ENCODE data around the gene ATP7A. TPM values are rescaled to one million over a fixed set of nuclear protein-coding genes. Genes with fewer than 3 reads are reported as not detected.

ATP7A gene
- polyA plus RNA-seq, 1 of the 3 experiments (the other 2 are of a cell fraction), result 1.7 TPM

DNA sequence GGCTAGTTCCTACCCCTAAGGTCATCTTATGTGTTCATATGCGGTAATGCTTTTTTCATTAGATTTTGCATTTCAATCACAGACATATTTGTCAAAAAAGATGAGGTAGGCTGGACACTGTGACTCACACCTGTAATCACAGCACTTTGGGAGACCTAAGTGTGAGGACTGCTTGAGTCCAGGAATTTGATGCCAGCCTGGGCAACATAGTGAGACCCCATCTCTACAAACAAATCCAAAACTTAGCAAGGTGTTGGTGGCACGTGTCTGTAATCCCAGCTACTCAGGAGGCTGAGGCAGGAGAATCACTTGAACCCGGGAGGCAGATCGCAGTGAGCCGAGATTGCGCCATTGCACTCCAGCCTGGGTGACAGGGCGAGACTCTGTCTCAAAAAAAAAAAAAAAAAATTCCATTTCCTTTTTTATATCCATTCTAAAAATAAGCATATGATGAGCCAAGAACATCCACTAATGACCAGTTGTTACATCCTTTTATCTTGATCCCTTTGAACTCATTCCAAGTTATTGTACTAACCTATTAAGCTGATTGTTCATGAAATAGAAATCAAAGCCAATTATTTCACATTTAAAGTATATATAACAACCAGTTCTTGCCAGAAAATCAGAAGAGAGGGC is 35.5 kb downstream of the ATP7A start:
- POLR2A ChIA-PET, result no interaction called here
- no peaks in the 10 kb centered on the region for H3K9me3 ChIP-seq

More for the DNA sequence above, 35.5 kb downstream of the ATP7A start:
- Histone ChIP-seq H3K4me2 (no peak overlapping the region), H4K20me1 (ENCODE audit: insufficient read depth) (no peaks in the 10 kb centered on the region), H3K79me2 (ENCODE audit: insufficient read depth) (no peaks in the 10 kb centered on the region; the same call in 1 of the 2 replicates), H3F3A (replicated peaks; ENCODE audit: insufficient read depth) (peaks cover 2% of the 10 kb centered on the region), H3K9ac (no peak overlapping the region), H3K36me3 (replicated peaks in 1 of 2; ENCODE audit: control insufficient read depth in 1 of 2, insufficient read depth in 2 of 2, low read length in 1 of 2) (no peaks in the 10 kb centered on the region), H3K4me3 (ENCODE audit: low read depth in 2 of 2, low read length in 1 of 2) (no peak overlapping the region), H3K27ac (ENCODE audit: low read depth in 2 of 2, low read length in 1 of 2) (no peak overlapping the region), H3K4me1 (ENCODE audit: control insufficient read depth in 1 of 2, insufficient read depth in 2 of 2, low read depth in 1 of 2, low read length in 1 of 2) (peaks cover 0 to 5% of the 10 kb centered on the region in 2 experiments; a peak in 2 of 4 replicates), H3K9me2 (no peaks in the 10 kb centered on the region; the same call in 1 of the 2 replicates), H3K27me3 (ENCODE audit: insufficient read depth) (no peaks in the 10 kb centered on the region; the same call in 1 of the 2 replicates), H2AFZ (ENCODE audit: low read depth) (no peak overlapping the region)
- TF ChIP-seq, protein P1, sequence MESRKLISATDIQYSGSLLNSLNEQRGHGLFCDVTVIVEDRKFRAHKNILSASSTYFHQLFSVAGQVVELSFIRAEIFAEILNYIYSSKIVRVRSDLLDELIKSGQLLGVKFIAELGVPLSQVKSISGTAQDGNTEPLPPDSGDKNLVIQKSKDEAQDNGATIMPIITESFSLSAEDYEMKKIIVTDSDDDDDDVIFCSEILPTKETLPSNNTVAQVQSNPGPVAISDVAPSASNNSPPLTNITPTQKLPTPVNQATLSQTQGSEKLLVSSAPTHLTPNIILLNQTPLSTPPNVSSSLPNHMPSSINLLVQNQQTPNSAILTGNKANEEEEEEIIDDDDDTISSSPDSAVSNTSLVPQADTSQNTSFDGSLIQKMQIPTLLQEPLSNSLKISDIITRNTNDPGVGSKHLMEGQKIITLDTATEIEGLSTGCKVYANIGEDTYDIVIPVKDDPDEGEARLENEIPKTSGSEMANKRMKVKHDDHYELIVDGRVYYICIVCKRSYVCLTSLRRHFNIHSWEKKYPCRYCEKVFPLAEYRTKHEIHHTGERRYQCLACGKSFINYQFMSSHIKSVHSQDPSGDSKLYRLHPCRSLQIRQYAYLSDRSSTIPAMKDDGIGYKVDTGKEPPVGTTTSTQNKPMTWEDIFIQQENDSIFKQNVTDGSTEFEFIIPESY (IDR thresholded peaks at IDR 0.05; ENCODE audit: borderline replicate concordance, low read depth), result no peak
- TF ChIP-seq RFX5 (IDR thresholded peaks at IDR 0.05; ENCODE audit: low read length) (no peak), YY1 (IDR thresholded peaks at IDR 0.05; ENCODE audit: low read depth) (no peak), POLR2AphosphoS5 (IDR thresholded peaks at IDR 0.05; ENCODE audit: low read depth, low read length) (no peak), GATA2 (CRISPR knock-in tag; IDR thresholded peaks at IDR 0.05) (no peak), RXRA (IDR thresholded peaks at IDR 0.05; ENCODE audit: borderline replicate concordance, low read depth) (no peak), MXI1 (IDR thresholded peaks at IDR 0.05; ENCODE audit: low read depth, low read length) (no peak), JUND (IDR thresholded peaks at IDR 0.05) (no peak), CHD2 (IDR thresholded peaks at IDR 0.05; ENCODE audit: low read length, partially characterized antibody) (no peak), SMC3 (IDR thresholded peaks at IDR 0.05; ENCODE audit: low read depth, low read length) (no peak), RAD21 (IDR thresholded peaks at IDR 0.05; ENCODE audit: low read length) (no peak), EP300 (IDR thresholded peaks at IDR 0.05; ENCODE audit: borderline replicate concordance in 1 of 2, low read depth in 1 of 2, low read length in 1 of 2) (no peak), FOXJ3 (CRISPR knock-in tag; IDR thresholded peaks at IDR 0.05) (no peak), EZH2phosphoT487 (IDR thresholded peaks at IDR 0.05; ENCODE audit: borderline replicate concordance, low read depth) (no peak), GABPA (IDR thresholded peaks at IDR 0.05; ENCODE audit: low read depth) (no peak), FOSL2 (IDR thresholded peaks at IDR 0.05; ENCODE audit: borderline replicate concordance, low read depth) (no peak), RCOR1 (IDR thresholded peaks at IDR 0.05; ENCODE audit: low read length) (no peak)
- TF ChIP-seq, protein P2, sequence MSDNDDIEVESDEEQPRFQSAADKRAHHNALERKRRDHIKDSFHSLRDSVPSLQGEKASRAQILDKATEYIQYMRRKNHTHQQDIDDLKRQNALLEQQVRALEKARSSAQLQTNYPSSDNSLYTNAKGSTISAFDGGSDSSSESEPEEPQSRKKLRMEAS (IDR thresholded peaks at IDR 0.05; ENCODE audit: low read depth), result no peak
- TF ChIP-seq, protein P3, sequence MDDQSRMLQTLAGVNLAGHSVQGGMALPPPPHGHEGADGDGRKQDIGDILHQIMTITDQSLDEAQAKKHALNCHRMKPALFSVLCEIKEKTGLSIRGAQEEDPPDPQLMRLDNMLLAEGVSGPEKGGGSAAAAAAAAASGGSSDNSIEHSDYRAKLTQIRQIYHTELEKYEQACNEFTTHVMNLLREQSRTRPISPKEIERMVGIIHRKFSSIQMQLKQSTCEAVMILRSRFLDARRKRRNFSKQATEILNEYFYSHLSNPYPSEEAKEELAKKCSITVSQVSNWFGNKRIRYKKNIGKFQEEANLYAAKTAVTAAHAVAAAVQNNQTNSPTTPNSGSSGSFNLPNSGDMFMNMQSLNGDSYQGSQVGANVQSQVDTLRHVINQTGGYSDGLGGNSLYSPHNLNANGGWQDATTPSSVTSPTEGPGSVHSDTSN (IDR thresholded peaks at IDR 0.05), result no peak
- TF ChIP-seq, protein P4, sequence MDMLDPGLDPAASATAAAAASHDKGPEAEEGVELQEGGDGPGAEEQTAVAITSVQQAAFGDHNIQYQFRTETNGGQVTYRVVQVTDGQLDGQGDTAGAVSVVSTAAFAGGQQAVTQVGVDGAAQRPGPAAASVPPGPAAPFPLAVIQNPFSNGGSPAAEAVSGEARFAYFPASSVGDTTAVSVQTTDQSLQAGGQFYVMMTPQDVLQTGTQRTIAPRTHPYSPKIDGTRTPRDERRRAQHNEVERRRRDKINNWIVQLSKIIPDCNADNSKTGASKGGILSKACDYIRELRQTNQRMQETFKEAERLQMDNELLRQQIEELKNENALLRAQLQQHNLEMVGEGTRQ (IDR thresholded peaks at IDR 0.05; ENCODE audit: borderline replicate concordance, low read depth, low read length), result no peak
- CTCF ChIA-PET, result interaction anchor here (1.5 kb wide), 1 partner anchor 31 kb away, joined by 4 read pairs; no protein-coding TSS in a partner anchor
- no peak for DNase-seq
- WGBS (ENCODE audit: low lambda C conversion rate), result 72% methylated on average over 7 of the region's 7 CpGs
